ENCODE data around the gene COL4A2.

The COL4A2 gene

DNA sequence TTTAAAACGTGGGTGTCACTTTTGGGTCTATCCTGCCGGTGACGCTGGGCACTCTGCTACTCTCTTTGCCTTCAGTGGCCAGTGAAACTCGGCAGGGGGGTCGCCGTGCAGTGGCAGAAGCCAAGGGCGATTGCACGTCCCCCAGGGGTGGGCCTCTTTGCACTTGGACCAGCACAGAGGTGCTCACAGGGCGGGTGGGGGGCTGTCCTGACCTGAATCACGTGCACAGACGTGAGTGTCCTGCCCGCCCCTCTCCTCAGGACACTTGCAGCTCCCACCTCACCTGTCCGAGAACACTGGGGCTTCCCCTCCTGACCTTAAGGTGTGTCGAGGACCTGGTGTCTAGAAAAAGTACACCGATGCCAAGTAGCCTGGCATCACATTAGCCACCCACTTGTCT, 16.3 kb upstream of the COL4A2 start:
- no peak for DNase-seq (ENCODE audit: low read depth)

DNA sequence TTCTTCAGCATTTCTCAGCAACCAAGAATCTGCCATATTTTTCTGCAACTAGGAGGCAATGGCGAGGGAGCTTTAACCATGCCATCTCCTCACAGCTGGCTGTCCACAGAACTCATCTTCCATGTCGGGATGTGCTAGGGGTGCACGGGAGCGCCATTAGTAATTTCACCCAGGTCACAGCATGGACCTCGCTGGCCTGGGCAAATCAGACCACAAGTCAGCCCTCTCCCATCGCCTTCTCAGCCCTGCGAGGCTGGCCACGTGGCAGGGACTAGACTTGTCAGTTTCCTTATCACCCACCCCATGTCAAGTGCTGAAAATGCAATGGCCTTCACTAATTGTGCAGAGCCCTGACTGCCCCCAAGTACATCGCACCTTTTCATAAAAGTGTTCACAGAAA, 15.8 kb upstream of the COL4A2 start:
- DNase-seq (ENCODE audit: low read depth): no peak

GRCh38 chr13:110293037-110293436, 14.0 kb upstream of the COL4A2 start:
- no peak for DNase-seq (ENCODE audit: low read depth)

DNA sequence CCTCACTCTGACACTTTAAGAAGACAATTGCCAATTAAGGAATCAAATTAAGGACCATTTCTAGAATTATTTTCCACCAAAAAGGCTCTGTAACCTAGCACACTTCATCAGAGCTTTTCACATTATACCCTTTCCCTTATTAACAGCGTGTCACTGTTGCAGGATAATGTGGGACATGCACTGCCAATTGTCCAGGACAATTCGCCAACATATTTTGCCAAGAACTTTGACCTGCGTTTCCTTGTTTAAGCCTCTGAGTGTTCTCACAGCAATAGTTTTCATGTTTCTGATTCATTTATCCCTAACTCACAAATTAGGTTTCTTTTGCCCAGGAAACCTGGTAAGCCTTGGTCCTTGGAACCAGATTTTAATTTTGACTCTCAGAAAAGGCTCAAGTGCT, 13.4 kb upstream of the COL4A2 start:
- no peak for DNase-seq (ENCODE audit: low read depth)

- no peak for DNase-seq (ENCODE audit: low read depth)
Observed at GRCh38 chr13:110294146-110294545, 12.9 kb upstream of the COL4A2 start.

DNA sequence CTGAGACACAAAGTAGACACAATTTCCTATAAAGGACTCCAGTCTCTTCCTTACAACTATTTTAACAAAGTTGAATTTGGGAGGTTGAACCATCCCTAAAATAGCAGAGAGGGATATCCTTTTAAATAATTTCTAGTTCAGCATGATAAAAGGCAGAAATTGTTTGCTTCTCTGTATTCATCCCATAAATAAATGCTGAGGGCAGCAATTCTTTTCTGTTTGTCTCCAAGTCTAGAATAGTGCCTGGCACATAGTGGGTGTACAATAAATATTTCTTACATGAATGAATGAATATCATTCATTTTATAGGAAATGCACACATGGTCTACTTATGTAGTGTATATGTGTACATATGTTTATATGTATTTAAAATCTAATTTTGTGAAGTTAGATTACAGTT, 12.5 kb upstream of the COL4A2 start:
- DNase-seq (ENCODE audit: low read depth): no peak

GRCh38 chr13:110297011-110297410, 10.1 kb upstream of the COL4A2 start:
- no peak for DNase-seq (ENCODE audit: low read depth)

DNA sequence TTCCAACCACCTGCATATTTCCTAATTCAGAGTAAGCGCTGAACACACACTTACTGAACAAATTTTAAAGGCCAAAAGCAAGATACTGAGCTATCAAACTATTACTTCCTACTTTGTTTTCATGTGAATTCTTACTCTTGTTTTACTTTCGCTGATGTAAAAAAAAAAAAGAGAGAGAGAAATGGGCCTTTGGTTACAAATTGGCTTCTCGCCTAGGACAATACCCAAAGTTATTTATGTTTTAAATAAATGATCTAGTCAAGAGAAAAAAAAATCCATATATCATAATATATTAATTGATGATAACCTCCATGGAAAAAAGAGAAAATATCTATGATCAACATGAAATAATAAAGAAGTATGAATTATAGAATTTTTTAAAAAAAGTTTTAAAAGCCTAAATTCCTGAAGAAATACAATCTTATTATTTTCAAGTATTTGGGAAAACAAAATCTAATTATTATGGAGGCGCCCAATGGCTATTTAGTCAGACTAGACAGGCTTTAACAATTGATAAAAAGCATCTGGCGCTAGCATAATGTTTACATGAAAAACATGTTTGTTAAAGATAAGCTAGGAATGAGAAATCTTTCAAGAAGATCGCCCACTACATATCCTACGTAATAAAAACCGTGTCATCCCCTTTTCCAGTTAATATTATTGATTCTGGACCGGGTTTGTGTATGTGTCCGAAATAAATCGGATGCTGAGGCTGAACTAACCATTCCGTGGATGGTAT, 9.1 kb upstream of the COL4A2 start:
- no peak for DNase-seq (ENCODE audit: low read depth)

GRCh38 chr13:110298505-110299282, 8.4 kb upstream of the COL4A2 start:
- DNase-seq (ENCODE audit: low read depth): no peak

DNA sequence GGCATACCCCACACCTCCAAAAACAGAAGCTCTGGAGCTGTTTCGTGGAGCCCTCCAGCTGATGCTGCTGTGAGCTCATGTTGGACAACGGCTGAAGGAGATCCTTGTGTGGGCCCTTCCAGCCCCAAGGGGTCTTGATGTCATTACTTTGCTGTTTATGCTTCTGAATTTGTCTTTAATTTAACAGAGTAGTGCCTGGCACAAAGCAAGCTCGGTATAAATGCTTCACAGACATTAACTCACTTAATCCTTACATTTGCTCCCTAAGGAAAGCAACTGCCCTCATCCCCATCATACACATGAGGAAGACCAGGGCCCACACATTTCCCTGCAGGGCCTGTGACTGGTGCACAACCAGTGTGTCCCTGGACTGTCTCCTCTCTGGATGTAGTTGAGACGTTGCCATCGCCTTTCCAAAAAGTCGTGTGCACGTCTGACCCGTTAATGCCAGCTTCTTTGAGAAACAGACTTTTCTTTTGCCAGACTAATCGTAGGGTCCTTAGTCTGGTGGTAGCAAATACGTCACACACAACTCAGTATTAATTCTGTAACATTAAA, 7.7 kb upstream of the COL4A2 start:
- DNase-seq (ENCODE audit: low read depth): no peak

- DNase-seq (ENCODE audit: low read depth): no peak
Observed at GRCh38 chr13:110300090-110300815, 6.8 kb upstream of the COL4A2 start.

GRCh38 chr13:110301083-110301482, 6.0 kb upstream of the COL4A2 start:
- no peak for DNase-seq (ENCODE audit: low read depth)

DNA sequence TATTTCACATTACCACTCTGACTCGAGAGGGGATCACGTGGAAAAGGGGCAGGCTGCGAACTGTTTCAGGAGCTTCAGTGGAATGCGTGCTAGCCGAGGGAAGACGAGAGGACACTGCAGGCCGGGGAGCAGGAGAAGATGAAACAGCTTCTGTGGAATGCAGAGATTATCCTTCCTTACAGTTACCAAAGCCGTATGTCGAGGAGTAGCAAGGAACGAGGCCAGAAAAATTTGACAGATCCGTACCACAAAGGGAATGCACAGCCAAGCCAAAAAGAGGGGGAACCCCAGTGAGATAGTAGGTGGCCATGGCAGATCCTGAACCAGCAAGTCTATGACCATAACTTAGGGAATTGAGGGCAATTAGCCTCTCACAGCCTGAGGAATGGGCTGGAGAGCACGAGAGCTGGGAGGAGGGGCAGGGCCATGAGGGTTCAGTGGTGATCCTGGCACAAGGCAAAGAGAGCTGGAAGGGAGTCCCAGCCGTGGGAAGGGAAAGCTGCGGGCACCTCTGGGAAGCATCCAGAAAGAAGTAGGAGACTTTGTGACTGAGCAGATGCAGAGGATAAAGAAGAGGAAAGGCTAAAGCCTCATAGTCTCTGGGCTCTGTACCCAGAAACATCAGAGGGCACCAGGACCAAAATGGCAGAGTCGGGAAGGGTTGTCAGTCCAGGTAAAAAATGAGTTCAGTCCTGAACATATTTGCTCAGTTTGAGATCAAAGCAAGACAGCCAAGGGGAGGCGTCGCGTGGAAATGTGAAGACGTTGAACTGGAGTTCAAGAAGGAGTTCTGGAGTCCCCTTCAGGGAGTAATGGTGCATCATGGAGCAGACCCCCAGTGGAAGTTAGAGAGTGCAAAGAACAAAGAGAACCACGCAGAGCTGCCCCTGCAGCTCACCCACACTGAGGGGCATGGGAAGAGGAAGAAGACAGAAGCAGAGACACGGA, 5.2 kb upstream of the COL4A2 start:
- no peak for DNase-seq (ENCODE audit: low read depth)

DNA sequence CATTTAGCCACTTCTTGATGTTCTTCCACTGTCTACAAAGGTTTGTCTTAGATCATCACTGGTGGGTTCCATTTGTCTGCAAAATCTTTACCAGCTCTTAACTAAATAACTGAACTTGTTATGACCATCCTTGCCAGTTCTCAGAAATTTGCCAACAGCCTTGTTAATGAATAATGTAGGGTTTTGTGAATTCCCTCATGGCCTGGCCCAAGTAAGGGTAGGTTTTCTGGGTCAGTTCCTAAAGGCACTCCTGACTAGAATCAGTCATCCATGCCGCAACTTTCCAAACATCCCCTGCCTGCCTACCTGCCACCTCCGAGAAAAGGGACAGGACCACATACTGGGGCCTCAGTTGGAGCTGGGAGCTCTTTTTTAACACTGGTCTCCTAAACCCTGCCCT, 4.1 kb upstream of the COL4A2 start:
- no peak for DNase-seq (ENCODE audit: low read depth)

GRCh38 chr13:110303644-110304043, 3.4 kb upstream of the COL4A2 start:
- DNase-seq (ENCODE audit: low read depth): no peak

- no peak for DNase-seq (ENCODE audit: low read depth)
Observed at GRCh38 chr13:110304256-110304655, 2.8 kb upstream of the COL4A2 start.

DNA sequence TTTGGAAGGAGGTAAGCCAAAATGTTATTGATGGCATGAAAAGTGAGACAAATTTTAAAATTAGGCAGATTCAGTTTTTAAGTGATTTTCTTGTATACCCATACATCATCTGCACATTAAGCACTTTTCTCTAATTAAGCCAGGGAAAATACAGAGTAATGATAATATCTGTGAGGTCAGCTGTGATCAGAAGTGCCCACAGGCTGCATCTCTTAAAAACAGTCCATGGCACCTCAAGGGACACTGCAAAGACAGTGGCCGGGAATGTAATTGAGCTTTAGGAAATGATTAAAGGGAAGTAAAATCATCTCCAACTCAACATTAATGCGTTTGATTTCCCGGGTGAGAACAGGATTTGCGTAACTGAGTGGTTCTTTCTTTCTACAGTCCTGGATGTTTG, 2.1 kb upstream of the COL4A2 start:
- DNase-seq (ENCODE audit: low read depth): no peak

- no peak for DNase-seq (ENCODE audit: low read depth)
Observed at GRCh38 chr13:110305544-110305943, 1.5 kb upstream of the COL4A2 start.

DNA sequence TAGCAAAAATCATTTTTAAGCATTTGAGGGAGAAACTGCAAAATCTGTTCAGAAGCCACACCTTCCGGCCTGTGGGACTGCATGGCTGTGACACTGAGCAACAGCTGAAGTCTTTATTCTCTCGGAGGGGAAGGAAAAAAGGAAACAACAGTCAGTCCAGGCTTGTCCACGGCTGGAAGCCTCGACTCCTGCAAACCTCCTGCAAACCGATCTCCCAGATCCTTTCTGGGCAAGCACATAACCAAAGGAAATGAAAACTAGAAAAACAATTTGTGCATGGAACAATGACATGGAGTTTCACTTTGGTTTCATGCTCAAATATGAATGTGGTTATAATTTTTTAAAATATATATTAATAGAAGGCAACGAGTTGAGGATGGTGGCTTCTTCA, 1.1 kb upstream of the COL4A2 start:
- DNase-seq (ENCODE audit: low read depth): no peak

DNA sequence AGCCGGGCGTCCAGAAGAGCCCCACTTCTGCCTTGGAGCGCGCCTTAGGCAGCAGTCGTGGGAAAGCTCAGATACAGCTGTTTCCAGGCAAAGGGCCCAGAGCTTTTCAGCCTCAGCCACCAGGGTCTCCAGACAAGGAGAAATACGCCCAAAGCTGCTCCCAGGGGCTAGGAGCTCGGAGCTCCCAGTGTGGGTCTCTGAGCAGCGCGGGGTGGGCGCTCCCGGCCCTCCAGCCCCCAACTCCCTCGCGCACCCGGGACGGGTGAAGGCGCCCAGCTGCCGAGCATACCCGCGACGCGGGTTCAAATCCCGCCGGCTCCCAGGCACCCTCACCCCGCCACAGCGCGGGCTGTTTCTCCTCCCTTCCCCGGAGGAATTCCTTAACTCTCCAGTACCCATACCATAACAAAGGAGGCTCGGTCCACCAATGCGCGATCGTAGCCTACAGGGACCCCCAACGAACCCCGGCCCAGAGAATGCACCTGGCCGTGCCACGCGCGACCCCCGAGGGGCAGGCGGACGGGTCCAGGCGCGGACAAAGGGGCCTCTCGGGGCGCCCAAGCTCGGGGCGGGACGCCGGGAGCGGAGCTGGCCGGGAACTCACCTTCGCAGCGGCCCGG, 634 bp upstream of the COL4A2 start:
- no peak for DNase-seq (ENCODE audit: low read depth)
